GM12878 (cell line): Measurements from ENCODE around the gene MED22. TPM values are rescaled to one million over a fixed set of nuclear protein-coding genes. Genes with fewer than 3 reads are reported as not detected.

Experiments used
- ATAC-seq: fragments of 200-7000 bp; cut with Tn5 transposase; 3 replicates; pipeline ENCODE4 v1.9.1; 2020; ENCODE audit warnings: mild to moderate bottlenecking, moderate library complexity
- BruUV-seq: library from RNA; stranded (reverse); fragments of 400-500 nt; replicated peaks from 2 replicates; lab custom pipeline; 2021; lab: Mats Ljungman, UMichigan
- CTCF ChIA-PET: fragments of 300-600 bp; sonication (Branson Sonifier 250); formaldehyde crosslinking; extraction: SDS; loops from one replicate; lab custom pipeline; 2021; ENCODE audit warnings: inconsistent platforms; lab: Yijun Ruan, JAX
- POLR2A ChIA-PET: fragments of 350-600 bp; formaldehyde crosslinking; extraction: SDS; loops from one replicate; lab custom pipeline; 2021; ENCODE audit warnings: inconsistent platforms; lab: Charles Lee
- RAD21 ChIA-PET: fragments of 300-600 bp; sonication (Branson Sonifier 250); formaldehyde crosslinking; loops from one replicate; lab custom pipeline; 2023; ENCODE audit warnings: antibody characterized with exemption; ENCODE audit not compliant: unreplicated experiment; lab: Charles Lee
- SMC1A ChIA-PET: fragments of 300-600 bp; sonication (Branson Sonifier 250); formaldehyde crosslinking; loops from one replicate; lab custom pipeline; 2023; ENCODE audit not compliant: unreplicated experiment, uncharacterized antibody; lab: Charles Lee
- DNase-seq: peaks from one replicate; pipeline ENCODE4 v3.0.0-alpha.2; 2011; ENCODE audit warnings: low read depth, low spot score
- FAIRE-seq: peaks from 3 replicates; lab custom pipeline; 2011; peaks lifted over from hg19 to GRCh38; lab: Jason Lieb, UNC
- H2AFZ ChIP-seq: 2 replicates; pipeline ENCODE4 v1.6.0; 2011; ENCODE audit warnings: low read depth, low read length, control low read depth; ENCODE audit not compliant: control insufficient read depth
- H3K27ac ChIP-seq: 2 replicates; pipeline ENCODE4 v1.5.1; 2011; ENCODE audit warnings: control low read depth; ENCODE audit not compliant: control insufficient read depth, insufficient read depth
- H3K27me3 ChIP-seq, 2 experiments: replicated peaks in 1 of 2; 2 replicates each; pipeline versions ENCODE4 v1.6.0 to v1.6.1; 2011; ENCODE audit warnings: low read length in 1 of 2; ENCODE audit not compliant: control insufficient read depth in 2 of 2, insufficient read depth in 2 of 2
- H3K36me3 ChIP-seq, 2 experiments: 2 replicates each; pipeline ENCODE4 v1.5.1; 2011; ENCODE audit warnings: low read length in 1 of 2; ENCODE audit not compliant: control insufficient read depth in 2 of 2, insufficient read depth in 2 of 2
- H3K4me1 ChIP-seq: 2 replicates; pipeline ENCODE4 v1.6.1; 2011; ENCODE audit warnings: mild to moderate bottlenecking, low read length, moderate library complexity, mixed read lengths; ENCODE audit not compliant: control insufficient read depth, insufficient read depth
- H3K4me2 ChIP-seq: 2 replicates; pipeline ENCODE4 v1.6.0; 2011; ENCODE audit warnings: control low read depth; ENCODE audit not compliant: control insufficient read depth, insufficient read depth
- H3K4me3 ChIP-seq: fragments of 200-600 bp; sonication (generic); 2 replicates; pipeline ENCODE4 v1.5.1; 2016
- H3K79me2 ChIP-seq: 2 replicates; pipeline ENCODE4 v1.6.0; 2011; ENCODE audit warnings: low read length; ENCODE audit not compliant: control insufficient read depth, insufficient read depth
- H3K9ac ChIP-seq: 2 replicates; pipeline ENCODE4 v1.8.0; 2011; ENCODE audit warnings: low read length, control low read depth, mixed read lengths; ENCODE audit not compliant: control insufficient read depth, insufficient read depth
- H3K9me3 ChIP-seq: replicated peaks from 3 replicates; pipeline ENCODE4 v1.5.1; 2011; ENCODE audit warnings: mild to moderate bottlenecking, low read length; ENCODE audit not compliant: control insufficient read depth, insufficient read depth
- H4K20me1 ChIP-seq: 2 replicates; pipeline ENCODE4 v1.6.0; 2011; ENCODE audit not compliant: control insufficient read depth, insufficient read depth
- BACH1 ChIP-seq: fragments of 450-650 bp; IDR thresholded peaks from 2 replicates; pipeline ENCODE4 v1.6.1; 2017; ENCODE audit warnings: mild to moderate bottlenecking, borderline replicate concordance
- CEBPB ChIP-seq, 2 experiments: fragments of 150-350 bp in 1 of 2; IDR thresholded peaks; 2 replicates each; pipeline ENCODE4 v1.6.1; 2012 to 2014; ENCODE audit warnings: low read depth in 2 of 2, low read length in 2 of 2, borderline replicate concordance in 1 of 2, inconsistent platforms in 1 of 2
- CHD2 ChIP-seq: IDR thresholded peaks from 2 replicates; pipeline ENCODE4 v1.6.1; 2011; ENCODE audit warnings: low read depth, low read length, improper control_type of control experiment, borderline replicate concordance
- E2F8 ChIP-seq: fragments of 450-650 bp; IDR thresholded peaks from 2 replicates; pipeline ENCODE4 v1.6.1; 2018; ENCODE audit warnings: mild to moderate bottlenecking, low read depth, moderate library complexity; ENCODE audit not compliant: partially characterized antibody
- EGR1 ChIP-seq, 2 experiments: IDR thresholded peaks; 1 replicate in 1 of 2; 2 replicates in 1 of 2; pipeline ENCODE4 v1.6.1; 2011 to 2012; ENCODE audit warnings: low read depth in 2 of 2, low read length in 2 of 2, borderline replicate concordance in 1 of 2, mild to moderate bottlenecking in 1 of 2, moderate library complexity in 1 of 2
- EP300 ChIP-seq, 2 experiments: fragments of 150-350 bp in 1 of 2; IDR thresholded peaks; 2 replicates each; pipeline ENCODE4 v1.6.1; 2011 to 2012; ENCODE audit warnings: low read depth in 2 of 2, low read length in 2 of 2, borderline replicate concordance in 1 of 2, improper control_type of control experiment in 1 of 2, inconsistent platforms in 1 of 2; ENCODE audit not compliant: control insufficient read depth in 1 of 2
- HCFC1 ChIP-seq: fragments of 150-350 bp; IDR thresholded peaks from 2 replicates; pipeline ENCODE4 v1.6.1; 2014; ENCODE audit warnings: low read length
- HDGF ChIP-seq: fragments of 450-650 bp; IDR thresholded peaks from 2 replicates; pipeline ENCODE4 v1.6.1; 2016; ENCODE audit warnings: antibody characterized with exemption
- NKRF ChIP-seq: fragments of 450-650 bp; conservative IDR thresholded peaks from 2 replicates; pipeline ENCODE4 v1.6.1; 2017; ENCODE audit warnings: mild to moderate bottlenecking, moderate library complexity
- PBX3 ChIP-seq: IDR thresholded peaks from 2 replicates; pipeline ENCODE4 v1.6.1; 2011; ENCODE audit warnings: mild to moderate bottlenecking, low read depth, low read length, moderate library complexity; ENCODE audit not compliant: insufficient replicate concordance
- POU2F2 ChIP-seq: IDR thresholded peaks from 3 replicates; pipeline ENCODE4 v1.6.1; 2011; ENCODE audit warnings: low read depth, mild to moderate bottlenecking, low read length, borderline replicate concordance
- SUZ12 ChIP-seq: fragments of 200-600 bp; sonication (generic); IDR thresholded peaks from one replicate; pipeline ENCODE4 v1.6.1; 2018; ENCODE audit warnings: antibody characterized with exemption, mild to moderate bottlenecking; ENCODE audit not compliant: unreplicated experiment
- TBL1XR1 ChIP-seq: IDR thresholded peaks from 2 replicates; pipeline ENCODE4 v1.6.1; 2012; ENCODE audit warnings: low read depth, low read length, improper control_type of control experiment
- ZNF207 ChIP-seq: fragments of 450-650 bp; IDR thresholded peaks from 2 replicates; pipeline ENCODE4 v1.6.1; 2014; ENCODE audit warnings: antibody characterized with exemption, mild to moderate bottlenecking, borderline replicate concordance
- WGBS: methylation state at CpG from one replicate; pipeline ENCODE4 v1.1.6; 2016; ENCODE audit warnings: low lambda C conversion rate; ENCODE audit not compliant: insufficient replicate concordance, insufficient coverage; ENCODE audit errors: missing lambda C conversion rate; 5-methylcytosine and 5-hydroxymethylcytosine counted together
- in situ Hi-C: fragments of 300-500 bp; cut with MboI; formaldehyde crosslinking; loops from 9 replicates; pipeline ENCODE4 v1.14.3; 2018; ENCODE audit warnings: mixed read lengths
- intact Hi-C: fragments of 100-400 bp; cut with micrococcal nuclease; formaldehyde crosslinking; loops from one replicate; pipeline ENCODE4 v1.14.2; 2022; ENCODE audit not compliant: unreplicated experiment
- polyA plus RNA-seq, 11 experiments: library from polyadenylated mRNA; depleted of rRNA in 4 of 11; unstranded in 6 of 11; stranded (reverse) in 5 of 11; fragments of >200 nt; fragmentation: Nextera tagmentation in 4 of 11; fragmentation: Illumina TruSeq in 1 of 11; extraction: Ambion mirVana in 4 of 11; extraction: Trizol in 1 of 11; gene quantifications; 1 replicate in 1 of 11; 2 replicates in 10 of 11; pipeline versions ENCODE4 v1.2.1 to v1.2.3, GENCODE V29; 2011 to 2016; ENCODE audit warnings: inconsistent platforms in 2 of 11, missing spikeins in 2 of 11, low read depth in 1 of 11
- total RNA-seq, 4 experiments: library from RNA; depleted of rRNA in 3 of 4; stranded (reverse); fragments of >200 nt in 3 of 4; fragmentation: Illumina TruSeq in 1 of 4; extraction: Trizol in 1 of 4; gene quantifications; 2 replicates each; pipeline versions ENCODE4 v1.2.1 to v1.2.3, GENCODE V29; 2013 to 2021

MED22 gene
- total and polyA plus RNA-seq, 10 of the 15 experiments (the other 5 are each of a cell fraction or from before 2014, with no cell fraction given): 1.4 to 42.1 (median 24.6) TPM

GRCh38 chr9:133357656-133358055, 9.7 kb upstream of the MED22 start (continued):
- TF ChIP-seq PBX3: no peak
- no peak for TF ChIP-seq NKRF
- TF ChIP-seq, all 136 proteins: peak for 0

- no TSS peak for BruUV-seq
- in situ Hi-C loops: no loop called here
- Histone ChIP-seq H3K4me2 (peak within 1 kb of the TSS; percentile 79), H3K27ac (peak within 1 kb of the TSS; percentile 43), H2AFZ (peak within 1 kb of the TSS; percentile 81), H3K79me2 (peaks cover 21% of the 10 kb centered on the region), H4K20me1 (no peaks in the 10 kb centered on the region; the same call in 1 of the 2 replicates), H3K36me3 (peaks cover 17 to 28% of the 10 kb centered on the region in 2 experiments), H3K4me3 (peak within 1 kb of the TSS; percentile 91), H3K9me3 (no peaks in the 10 kb centered on the region), H3K9ac (peak within 1 kb of the TSS; percentile 83), H3K4me1 (no peaks in the 10 kb centered on the region; the same call in none of the 2 replicates), H3K27me3 (no peaks in the 10 kb centered on the region)
- CTCF ChIA-PET: interaction anchor here (1.4 to 3.1 kb wide), 2 partner anchors 16 to 26 kb away, joined by 4 to 16 read pairs; no protein-coding TSS in a partner anchor
- SMC1A ChIA-PET: interaction anchor here (1.1 to 1.5 kb wide), 3 partner anchors 16 to 170 kb away, joined by 3 to 5 read pairs (median 3); no protein-coding TSS in a partner anchor
- DNase-seq: no peak
- WGBS: 0% methylated on average over 32 of the region's 78 CpGs
- peak; percentile 92 for ATAC-seq
- RAD21 ChIA-PET: interaction anchor here (0.5 to 1.4 kb wide), 4 partner anchors 61 to 190 kb away, joined by 3 read pairs; no protein-coding TSS in a partner anchor
- intact Hi-C loops: no loop called here
- POLR2A ChIA-PET: interaction anchor here (0.9 to 2.2 kb wide), 11 partner anchors 9 to 325 kb away, joined by 3 to 10 read pairs (median 3); partner anchors contain the start of genes MED22, RPL7A and STKLD1
- no peak for FAIRE-seq
- no peak; the same call in 1 of the 2 replicates for TF ChIP-seq TBL1XR1
- peak; percentile 60 for TF ChIP-seq HCFC1
- no peak for TF ChIP-seq POU2F2
- peak; percentile 88 for TF ChIP-seq HDGF
- TF ChIP-seq CEBPB (IDR thresholded peaks at IDR 0.05; ENCODE audit: borderline replicate concordance in 1 of 2, low read depth in 2 of 2, low read length in 2 of 2): no peak
- TF ChIP-seq CHD2: 0 out of 2 replicates have a peak, but pooled peaks have one; percentile 26
- no peak for TF ChIP-seq SUZ12
- no peak for TF ChIP-seq E2F8
- TF ChIP-seq EGR1 (IDR thresholded peaks at IDR 0.05; ENCODE audit: borderline replicate concordance in 1 of 2, low read depth in 2 of 2, low read length in 2 of 2): peak; percentile 44 to 91
- TF ChIP-seq EP300 (IDR thresholded peaks at IDR 0.05; ENCODE audit: borderline replicate concordance in 1 of 2, control insufficient read depth in 1 of 2, low read depth in 2 of 2, low read length in 2 of 2): no peak
- no peak for TF ChIP-seq ZNF207
- TF ChIP-seq BACH1: peak; percentile 22; the same call in 1 of the 2 replicates
These were observed 8.6 kb upstream of the MED22 start, which contains the start of the genes SURF1 and SURF2 for GRCh38 chr9:133356391-133357091. Gene SURF1 (minus strand): TSS chr9:133356487. CDS start chr9:133356453, 34 bp downstream. Gene SURF2 (plus strand): TSS chr9:133356550. CDS start chr9:133356593, 43 bp downstream.
